Measurements from ENCODE around the gene BSDC1. TPM values are rescaled to one million over a fixed set of nuclear protein-coding genes. Genes with fewer than 3 reads are reported as not detected.
"Not testable (repeated sequence)": the region's sequence is repeated elsewhere in the genome, so short reads cannot be mapped to it uniquely, and the experiment has no call there.

BSDC1 gene
- total RNA-seq, 2 experiments from 2014 or later = 35.2 to 38.3 TPM

DNA sequence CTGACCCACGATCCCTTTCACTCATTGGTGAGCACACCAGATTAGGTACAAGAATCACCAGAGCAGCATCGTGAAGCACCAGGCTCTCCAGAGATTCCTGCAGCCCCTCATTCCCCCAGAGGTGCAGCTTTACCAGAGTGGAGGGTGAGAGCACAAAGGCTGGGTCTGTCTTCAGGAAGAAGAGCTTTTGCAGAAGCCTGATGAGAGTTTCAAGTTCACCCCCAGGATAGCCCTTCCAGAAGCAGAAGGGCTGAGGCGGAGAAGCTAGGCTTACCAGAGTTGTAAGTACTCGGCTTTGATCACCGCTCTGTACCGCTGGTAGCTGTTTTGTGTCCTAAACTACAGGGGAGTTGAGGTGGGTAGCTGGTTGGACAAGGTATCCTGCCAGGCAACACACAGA is 28.8 kb downstream of the BSDC1 start:
- H3K4me3 Mint-ChIP-seq = no peak overlapping the region
- intact Hi-C loops (cut with micrococcal nuclease) = no loop called here
- H3K36me3 Mint-ChIP-seq (ENCODE audit: low read depth) = peaks cover 10% of the 10 kb centered on the region
- no peak for DNase-seq
- no peaks in the 10 kb centered on the region for H3K9me3 Mint-ChIP-seq
- H3K27me3 Mint-ChIP-seq (ENCODE audit: low read depth) = no peaks in the 10 kb centered on the region
- H3K4me1 Mint-ChIP-seq (ENCODE audit: low read depth) = peaks cover 10% of the 10 kb centered on the region
- H3K27ac Mint-ChIP-seq = no peak overlapping the region
- CTCF ChIA-PET = interaction anchor here (0.6 to 1.1 kb wide), 2 partner anchors 150 to 155 kb away, joined by 3 to 4 read pairs; no protein-coding TSS in a partner anchor

DNA sequence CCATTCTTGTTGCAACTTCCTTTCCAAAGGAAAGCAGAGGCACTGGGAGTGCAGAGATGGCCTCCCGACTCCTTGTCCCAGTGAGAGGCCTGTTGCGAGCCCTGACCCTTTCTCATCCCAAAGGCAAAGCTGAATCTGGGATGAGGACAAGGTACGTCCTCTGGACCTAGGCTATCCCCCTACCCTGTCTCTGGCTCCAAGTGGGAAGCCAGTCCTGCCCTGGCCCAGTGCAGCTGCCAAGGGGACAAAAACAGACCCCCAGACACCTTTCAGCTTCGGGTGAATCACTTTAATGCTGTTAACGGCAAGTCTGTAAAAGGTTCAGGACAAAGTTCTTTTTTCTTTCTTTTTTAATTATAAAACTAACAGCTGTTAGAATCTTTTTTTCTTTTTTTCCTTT is 29.4 kb downstream of the BSDC1 start:
- Mint-ChIP-seq H3K27ac (no peak overlapping the region), H3K4me3 (no peak overlapping the region), H3K9me3 (no peaks in the 10 kb centered on the region), H3K27me3 (ENCODE audit: low read depth) (no peaks in the 10 kb centered on the region), H3K36me3 (ENCODE audit: low read depth) (peaks cover 10% of the 10 kb centered on the region), H3K4me1 (ENCODE audit: low read depth) (peaks cover 14% of the 10 kb centered on the region)
- no peak for DNase-seq
- CTCF ChIA-PET = interaction anchor here (1.1 kb wide), 1 partner anchor 149 kb away, joined by 3 read pairs; no protein-coding TSS in a partner anchor
- intact Hi-C loops (cut with micrococcal nuclease) = loop anchor here (5.0 kb wide), 1 partner anchor 148 kb away; no protein-coding TSS in a partner anchor

DNA sequence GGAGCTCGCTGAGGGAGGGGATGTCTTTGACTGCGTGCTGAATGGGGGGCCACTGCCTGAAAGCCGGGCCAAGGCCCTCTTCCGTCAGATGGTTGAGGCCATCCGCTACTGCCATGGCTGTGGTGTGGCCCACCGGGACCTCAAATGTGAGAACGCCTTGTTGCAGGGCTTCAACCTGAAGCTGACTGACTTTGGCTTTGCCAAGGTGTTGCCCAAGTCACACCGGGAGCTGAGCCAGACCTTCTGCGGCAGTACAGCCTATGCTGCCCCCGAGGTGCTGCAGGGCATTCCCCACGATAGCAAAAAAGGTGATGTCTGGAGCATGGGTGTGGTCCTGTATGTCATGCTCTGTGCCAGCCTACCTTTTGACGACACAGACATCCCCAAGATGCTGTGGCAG is 30.5 kb downstream of the BSDC1 start:
- H3K27me3 Mint-ChIP-seq (ENCODE audit: low read depth) = no peaks in the 10 kb centered on the region
- H3K9me3 Mint-ChIP-seq = no peaks in the 10 kb centered on the region
- no peak overlapping the region for H3K4me3 Mint-ChIP-seq
- intact Hi-C loops (cut with micrococcal nuclease) = loop anchor here (5.0 kb wide), 1 partner anchor 146 kb away; no protein-coding TSS in a partner anchor
- no peak for DNase-seq
- no peak overlapping the region for H3K27ac Mint-ChIP-seq
- peaks cover 10% of the 10 kb centered on the region for H3K36me3 Mint-ChIP-seq (ENCODE audit: low read depth)
- peaks cover 20% of the 10 kb centered on the region for H3K4me1 Mint-ChIP-seq (ENCODE audit: low read depth)
- CTCF ChIA-PET = no interaction called here

DNA sequence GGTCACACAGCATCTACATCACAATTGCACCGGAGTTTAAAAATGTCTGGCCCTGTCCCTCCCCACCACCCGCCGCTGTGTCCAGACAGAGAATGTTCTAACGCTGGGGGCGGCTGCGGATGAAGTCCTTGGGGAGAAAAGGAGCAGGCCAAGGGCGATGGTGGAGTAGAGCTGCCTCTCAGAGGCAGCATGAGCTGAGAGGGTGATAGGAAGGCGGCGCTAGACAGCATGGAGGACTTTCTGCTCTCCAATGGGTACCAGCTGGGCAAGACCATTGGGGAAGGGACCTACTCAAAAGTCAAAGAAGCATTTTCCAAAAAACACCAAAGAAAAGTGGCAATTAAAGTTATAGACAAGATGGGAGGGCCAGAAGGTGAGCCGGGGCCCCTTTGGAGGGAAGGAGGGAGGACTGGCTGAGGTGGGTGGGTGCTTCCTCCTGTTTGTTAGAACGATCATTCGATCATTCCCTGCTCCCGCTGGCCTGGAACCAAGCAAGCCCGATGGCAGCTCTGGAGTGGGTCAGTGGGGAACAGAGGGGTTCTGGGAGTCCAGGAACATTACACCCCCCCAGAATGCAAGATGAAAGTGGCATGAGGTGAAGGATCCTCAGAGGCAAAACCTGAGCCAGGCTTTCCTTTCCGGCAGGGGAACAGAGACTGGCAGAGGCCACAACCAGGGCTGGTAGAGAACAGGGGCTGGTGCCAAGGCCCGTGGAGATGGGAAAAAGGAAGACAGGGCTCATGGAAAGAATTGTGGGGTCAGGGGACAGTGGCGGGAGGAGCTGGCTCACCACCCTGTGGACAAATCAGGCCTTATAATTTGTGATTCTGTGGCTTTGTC is 31.5 kb downstream of the BSDC1 start, which contains the start of the genes FAM229A and TSSK3:
FAM229A (minus strand) TSS at position 12 of the 840 bp plus-strand sequence. CDS start 394 bp downstream, outside the sequence.
TSSK3 (plus strand) TSS at position 66 of the 840 bp plus-strand sequence; CDS start at position 229, 163 bp downstream.
- Mint-ChIP-seq H3K27me3 (ENCODE audit: low read depth) (no peaks in the 10 kb centered on the region), H3K27ac (no peak within 1 kb of the TSS), H3K4me1 (ENCODE audit: low read depth) (peaks cover 21% of the 10 kb centered on the region), H3K9me3 (no peaks in the 10 kb centered on the region), H3K36me3 (ENCODE audit: low read depth) (peaks cover 12% of the 10 kb centered on the region), H3K4me3 (peak within 1 kb of the TSS; percentile 25)
- intact Hi-C loops (cut with micrococcal nuclease) = loop anchor here (5.0 kb wide), 1 partner anchor 145 kb away; no protein-coding TSS in a partner anchor
- CTCF ChIA-PET = no interaction called here
- no peak for DNase-seq

- CTCF ChIA-PET = interaction anchor here (0.6 kb wide), 1 partner anchor 165 kb away, joined by 3 read pairs; no protein-coding TSS in a partner anchor
- intact Hi-C loops (cut with micrococcal nuclease) = loop anchor here (5.0 kb wide), 1 partner anchor 145 kb away; no protein-coding TSS in a partner anchor
- H3K36me3 Mint-ChIP-seq (ENCODE audit: low read depth) = peaks cover 12% of the 10 kb centered on the region
- no peaks in the 10 kb centered on the region for H3K27me3 Mint-ChIP-seq (ENCODE audit: low read depth)
- DNase-seq = peak; percentile 55
- H3K9me3 Mint-ChIP-seq = no peaks in the 10 kb centered on the region
- no peak overlapping the region for H3K27ac Mint-ChIP-seq
- H3K4me1 Mint-ChIP-seq (ENCODE audit: low read depth) = peaks cover 21% of the 10 kb centered on the region
- H3K4me3 Mint-ChIP-seq = peak overlapping the region; percentile 25
These were observed 32.4 kb downstream of the BSDC1 start for GRCh38 chr1:32361674-32362473.

DNA sequence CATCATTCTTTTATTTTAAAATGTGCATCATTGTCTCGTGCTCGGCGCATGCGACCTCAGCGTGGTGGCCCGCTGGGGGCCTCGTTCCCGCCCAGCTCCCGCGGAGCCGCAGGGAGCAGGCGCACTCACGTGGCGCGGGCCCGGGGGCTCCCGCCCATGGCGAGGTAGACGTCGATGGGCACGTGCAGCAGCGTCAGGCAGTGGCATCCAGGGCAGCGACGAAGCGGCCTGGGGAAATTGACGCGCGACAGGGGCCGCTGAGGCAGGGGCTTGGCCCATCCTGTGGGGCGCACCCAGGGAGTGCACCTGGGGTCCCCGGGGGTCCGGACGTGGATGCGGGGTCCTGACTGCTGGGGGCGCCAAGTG is 33.0 kb downstream of the BSDC1 start:
- CTCF ChIA-PET = interaction anchor here (0.6 kb wide), 1 partner anchor 166 kb away, joined by 3 read pairs; no protein-coding TSS in a partner anchor
- intact Hi-C loops (cut with micrococcal nuclease) = loop anchor here (5.0 kb wide), 1 partner anchor 144 kb away; no protein-coding TSS in a partner anchor
- Mint-ChIP-seq H3K27ac (no peak overlapping the region), H3K36me3 (ENCODE audit: low read depth) (peaks cover 12% of the 10 kb centered on the region), H3K9me3 (no peaks in the 10 kb centered on the region), H3K4me3 (no peak overlapping the region), H3K4me1 (ENCODE audit: low read depth) (peaks cover 21% of the 10 kb centered on the region), H3K27me3 (ENCODE audit: low read depth) (no peaks in the 10 kb centered on the region)
- no peak for DNase-seq

DNA sequence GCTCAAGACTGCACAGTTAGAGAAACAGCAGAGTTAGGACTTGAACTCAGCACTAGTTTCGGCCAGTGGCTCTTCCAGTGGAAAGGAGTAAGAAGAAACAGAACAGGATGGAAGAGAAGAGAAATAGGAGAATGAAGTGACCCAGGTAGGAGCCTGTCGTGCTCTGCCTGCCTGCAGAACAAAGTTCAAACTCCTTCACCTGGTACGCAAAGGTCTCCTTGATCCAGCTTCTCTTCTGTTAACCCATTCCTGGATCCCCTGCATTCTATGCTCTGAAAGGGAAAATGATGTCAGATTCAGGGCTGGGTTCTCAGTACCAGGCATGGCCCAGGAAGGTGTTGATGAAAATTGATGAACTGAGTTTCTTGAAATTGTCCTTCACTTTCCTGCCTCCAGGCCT is 35.8 kb downstream of the BSDC1 start:
- intact Hi-C loops (cut with micrococcal nuclease) = no loop called here
- H3K4me3 Mint-ChIP-seq = no peak overlapping the region
- no peaks in the 10 kb centered on the region for H3K9me3 Mint-ChIP-seq
- peaks cover 4% of the 10 kb centered on the region for H3K36me3 Mint-ChIP-seq (ENCODE audit: low read depth)
- peaks cover 25% of the 10 kb centered on the region for H3K4me1 Mint-ChIP-seq (ENCODE audit: low read depth)
- no peaks in the 10 kb centered on the region for H3K27me3 Mint-ChIP-seq (ENCODE audit: low read depth)
- H3K27ac Mint-ChIP-seq = no peak overlapping the region
- CTCF ChIA-PET = interaction anchor here (0.6 kb wide), 1 partner anchor 20 kb away, joined by 4 read pairs; no protein-coding TSS in a partner anchor
- DNase-seq = no peak

GRCh38 chr1:32357614-32358013 is 36.6 kb downstream of the BSDC1 start:
- Mint-ChIP-seq H3K27ac (no peak overlapping the region), H3K9me3 (no peaks in the 10 kb centered on the region), H3K27me3 (ENCODE audit: low read depth) (no peaks in the 10 kb centered on the region), H3K36me3 (ENCODE audit: low read depth) (peaks cover 2% of the 10 kb centered on the region), H3K4me3 (no peak overlapping the region), H3K4me1 (ENCODE audit: low read depth) (peaks cover 28% of the 10 kb centered on the region)
- intact Hi-C loops (cut with micrococcal nuclease) = no loop called here
- no peak for DNase-seq
- CTCF ChIA-PET = no interaction called here

GRCh38 chr1:32356478-32356877 is 37.8 kb downstream of the BSDC1 start:
- CTCF ChIA-PET = interaction anchor here (0.7 kb wide), 1 partner anchor 427 kb away, joined by 3 read pairs; no protein-coding TSS in a partner anchor
- H3K36me3 Mint-ChIP-seq (ENCODE audit: low read depth) = peaks cover 2% of the 10 kb centered on the region
- H3K4me3 Mint-ChIP-seq = no peak overlapping the region
- intact Hi-C loops (cut with micrococcal nuclease) = no loop called here
- H3K27me3 Mint-ChIP-seq (ENCODE audit: low read depth) = no peaks in the 10 kb centered on the region
- no peak overlapping the region for H3K27ac Mint-ChIP-seq
- peaks cover 28% of the 10 kb centered on the region for H3K4me1 Mint-ChIP-seq (ENCODE audit: low read depth)
- DNase-seq = no peak
- no peaks in the 10 kb centered on the region for H3K9me3 Mint-ChIP-seq

DNA sequence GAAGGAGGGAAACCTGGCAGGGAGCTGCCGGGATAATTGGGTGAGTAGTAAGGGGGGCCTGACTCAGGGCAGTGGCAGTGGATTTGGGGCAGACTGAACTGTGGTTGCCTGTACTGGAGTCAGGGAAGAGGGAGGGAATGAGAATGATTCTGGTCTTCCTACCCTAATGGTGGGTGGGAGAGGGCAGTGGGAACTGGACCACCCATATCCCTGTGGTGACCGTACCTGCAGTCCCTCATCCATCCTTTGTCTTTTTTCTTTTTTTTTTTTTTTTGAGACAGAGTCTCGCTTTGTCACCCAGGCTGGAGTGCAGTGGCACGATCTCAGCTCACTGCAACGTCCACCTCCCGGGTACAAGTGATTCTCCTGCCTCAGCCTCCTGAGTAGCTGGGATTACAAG is 38.5 kb downstream of the BSDC1 start:
- H3K36me3 Mint-ChIP-seq (ENCODE audit: low read depth); H3K27me3 Mint-ChIP-seq (ENCODE audit: low read depth); intact Hi-C loops (cut with micrococcal nuclease); H3K4me3 Mint-ChIP-seq; DNase-seq; H3K27ac Mint-ChIP-seq; H3K9me3 Mint-ChIP-seq: not testable (repeated sequence)
- CTCF ChIA-PET = interaction anchor here (0.7 kb wide), 1 partner anchor 427 kb away, joined by 3 read pairs; no protein-coding TSS in a partner anchor
- peaks cover 27% of the 10 kb centered on the region for H3K4me1 Mint-ChIP-seq (ENCODE audit: low read depth)

DNA sequence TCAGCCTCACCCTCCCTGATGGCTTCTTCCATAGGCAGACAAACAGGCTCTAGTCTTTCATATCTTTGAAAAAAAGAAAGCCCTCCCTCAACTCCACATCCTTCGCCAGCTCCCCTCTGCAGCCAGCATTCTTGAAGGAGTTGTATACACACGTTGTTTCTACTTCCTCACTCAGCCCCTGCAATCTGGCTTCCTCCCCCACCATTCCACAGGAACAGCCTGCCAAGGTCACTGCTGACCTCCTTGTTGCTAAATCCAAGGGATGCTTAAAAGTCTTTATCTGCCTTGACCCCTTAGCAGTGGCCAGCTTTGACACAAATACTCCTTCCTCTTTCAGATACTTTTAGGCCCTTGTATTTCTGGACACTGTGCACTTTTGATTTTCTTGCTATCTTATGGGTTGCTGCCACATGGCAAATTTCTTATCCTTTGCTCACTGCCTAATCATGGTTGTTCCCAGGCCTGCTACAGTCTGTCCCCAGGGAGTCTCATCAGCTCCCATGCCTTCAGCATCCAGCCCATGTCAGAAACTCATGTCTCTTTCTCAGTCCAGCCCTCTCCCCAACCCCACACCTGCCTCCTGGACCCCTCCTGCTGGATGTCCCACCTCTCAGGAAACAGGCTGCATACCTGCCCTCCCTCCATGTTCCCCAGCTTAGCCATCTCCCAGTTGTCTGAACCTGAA is 40.2 kb downstream of the BSDC1 start:
- peaks cover 2% of the 10 kb centered on the region for H3K36me3 Mint-ChIP-seq (ENCODE audit: low read depth)
- H3K4me3 Mint-ChIP-seq = peak overlapping the region; percentile 4

More for the DNA sequence above, 40.2 kb downstream of the BSDC1 start:
- intact Hi-C loops (cut with micrococcal nuclease) = loop anchor here (5.0 kb wide), 1 partner anchor 132 kb away; the partner anchor contains the start of genes EIF3I and TMEM234
- H3K9me3 Mint-ChIP-seq = peaks cover 2% of the 10 kb centered on the region
- peaks cover 29% of the 10 kb centered on the region for H3K4me1 Mint-ChIP-seq (ENCODE audit: low read depth)
- H3K27ac Mint-ChIP-seq = peak overlapping the region; percentile 28
- CTCF ChIA-PET = no interaction called here
- DNase-seq = no peak
- no peaks in the 10 kb centered on the region for H3K27me3 Mint-ChIP-seq (ENCODE audit: low read depth)

All from activated naive CD4-positive, alpha-beta T cell treated with anti-CD3 and anti-CD28 coated beads for 36 hours (primary cell).